Right cardiac atrium (tissue), 5 donors: ENCODE data around the gene RTL1. TPM values are rescaled to one million over a fixed set of nuclear protein-coding genes. Genes with fewer than 3 reads are reported as not detected.

Source experiments
- ATAC-seq, 2 donors: fragments of 200-7000 bp; cut with Tn5 transposase; one replicate each; pipeline versions ENCODE4 v1.8.0 to v1.9.1; 2020; ENCODE audit warnings: moderate library complexity in 2 of 2, mild to moderate bottlenecking in 1 of 2
- DNase-seq, 3 donors: peaks; one replicate each; pipeline ENCODE4 v3.0.0-alpha.2; 2020
- H3K27ac ChIP-seq: one replicate; pipeline ENCODE4 v1.5.1; 2013; ENCODE audit warnings: mild to moderate bottlenecking, low read length, control low read depth, moderate library complexity
- H3K27me3 ChIP-seq: one replicate; pipeline ENCODE4 v1.6.1; 2013; ENCODE audit not compliant: control insufficient read depth, insufficient read depth
- H3K4me1 ChIP-seq: one replicate; pipeline ENCODE4 v1.6.1; 2013; ENCODE audit warnings: low read length; ENCODE audit not compliant: control insufficient read depth, insufficient read depth
- H3K4me3 ChIP-seq: one replicate; pipeline ENCODE4 v1.5.1; 2013; ENCODE audit warnings: low read length, control low read depth
- H3K9me3 ChIP-seq: one replicate; pipeline ENCODE4 v1.6.1; 2013; ENCODE audit warnings: low read length; ENCODE audit not compliant: control insufficient read depth
- WGBS: extraction: QIAGEN DNeasy Blood & Tissue Kit; methylation state at CpG from one replicate; pipeline ENCODE4 v1.1.7; 2013; 5-methylcytosine and 5-hydroxymethylcytosine counted together
- intact Hi-C, 4 donors: fragments of 100-400 bp; cut with DNase I; formaldehyde crosslinking; loops; one replicate each; pipeline versions ENCODE4 v1.11.0 to v1.14.0; 2022 to 2023
- polyA plus RNA-seq: library from polyadenylated mRNA; stranded (reverse); fragments of 200-250 nt; gene quantifications from one replicate; pipeline ENCODE4 v1.2.3, GENCODE V29; 2013
- total RNA-seq, 4 donors: library from RNA; stranded (reverse); fragmentation: NEBNext Ultra II Directional; extraction: Animal tissue kit (Norgen Biotek cat#: 25700); gene quantifications; one replicate each; pipeline ENCODE4 v1.2.1, GENCODE V29; 2021
- donor health status: healthy with polysubstance abuse.
- donor health status: DM: no; HTN: yes; CAD: no.
- donor health status: DM: no; HTN: no; CAD: no.
- donor health status: DM: no; HTN: yes; CAD: no; lungs with severe emphysema.
- donor health status: DM: yes; HTN: yes; CAD: no.

Gene RTL1
- total and polyA plus RNA-seq, 5 donors = 0.05 TPM; not detected in 4

DNA sequence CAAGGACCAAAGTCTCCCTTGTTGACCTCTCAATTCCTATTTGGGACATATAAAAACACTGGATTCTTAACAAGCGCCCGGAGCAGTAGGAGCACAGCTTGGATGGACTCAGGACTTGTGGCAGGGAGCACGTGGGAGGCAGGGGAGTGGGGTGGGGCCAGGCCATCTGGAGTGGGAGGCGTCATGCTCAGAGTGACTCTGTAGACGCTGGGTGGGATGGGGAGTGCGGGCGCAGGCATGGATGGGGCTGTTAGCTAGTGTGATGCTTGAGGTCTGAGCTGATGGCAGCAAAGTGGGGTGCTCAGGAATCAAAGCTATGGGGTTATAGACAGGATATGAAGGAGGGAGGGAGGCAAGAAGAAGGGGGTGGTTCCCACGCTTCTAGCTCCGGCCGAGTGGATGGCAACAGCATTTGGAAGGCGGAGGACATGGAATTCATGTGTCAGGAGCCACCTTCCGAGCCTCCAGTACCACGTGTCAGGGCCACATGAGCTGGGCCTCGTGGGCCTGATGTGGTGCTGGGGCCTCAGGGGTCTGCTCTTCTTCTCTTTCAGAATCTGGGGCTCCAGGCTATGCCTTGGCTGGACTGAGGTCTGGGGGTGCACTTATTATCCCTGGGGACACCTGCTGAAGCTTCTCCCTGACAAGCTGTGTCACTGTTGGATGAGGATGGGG is 51.4 kb downstream of the RTL1 start:
- no peak overlapping the region for H3K4me3 ChIP-seq
- ATAC-seq = peak in 1 of 2 donors; percentile 28
- H3K27me3 ChIP-seq = no peaks in the 10 kb centered on the region
- H3K9me3 ChIP-seq = no peaks in the 10 kb centered on the region
- DNase-seq = peak in 1 of 3 donors; percentile 52
- intact Hi-C loops = no loop called here
- H3K4me1 ChIP-seq = no peaks in the 10 kb centered on the region
- H3K27ac ChIP-seq = no peak overlapping the region
- 79% methylated on average over 14 of the region's 14 CpGs for WGBS

DNA sequence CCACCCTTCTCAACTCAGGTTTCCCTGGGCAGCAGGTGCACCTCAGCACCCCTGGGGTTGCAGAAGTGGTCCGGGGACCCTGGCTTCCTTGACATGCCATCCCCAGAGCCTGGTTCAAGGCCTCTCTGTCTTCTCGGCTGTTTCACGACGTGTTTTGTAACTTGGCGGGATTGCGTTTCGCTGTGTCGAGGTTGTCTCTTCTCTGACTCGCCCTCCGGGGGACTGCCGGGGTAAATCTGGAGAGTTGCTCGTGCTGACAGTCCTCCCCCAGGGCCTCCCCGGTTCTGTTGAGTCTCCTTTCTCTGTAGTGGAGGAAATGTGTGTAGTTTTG is 52.0 kb downstream of the RTL1 start:
- 83% methylated on average over 13 of the region's 13 CpGs for WGBS
- ATAC-seq (no peak), DNase-seq (peak in 1 of 3 donors; percentile 28)
- H3K9me3 ChIP-seq = no peaks in the 10 kb centered on the region
- no peaks in the 10 kb centered on the region for H3K27me3 ChIP-seq
- H3K4me3 ChIP-seq = no peak overlapping the region
- no peak overlapping the region for H3K27ac ChIP-seq
- no peaks in the 10 kb centered on the region for H3K4me1 ChIP-seq
- intact Hi-C loops = no loop called here

DNA sequence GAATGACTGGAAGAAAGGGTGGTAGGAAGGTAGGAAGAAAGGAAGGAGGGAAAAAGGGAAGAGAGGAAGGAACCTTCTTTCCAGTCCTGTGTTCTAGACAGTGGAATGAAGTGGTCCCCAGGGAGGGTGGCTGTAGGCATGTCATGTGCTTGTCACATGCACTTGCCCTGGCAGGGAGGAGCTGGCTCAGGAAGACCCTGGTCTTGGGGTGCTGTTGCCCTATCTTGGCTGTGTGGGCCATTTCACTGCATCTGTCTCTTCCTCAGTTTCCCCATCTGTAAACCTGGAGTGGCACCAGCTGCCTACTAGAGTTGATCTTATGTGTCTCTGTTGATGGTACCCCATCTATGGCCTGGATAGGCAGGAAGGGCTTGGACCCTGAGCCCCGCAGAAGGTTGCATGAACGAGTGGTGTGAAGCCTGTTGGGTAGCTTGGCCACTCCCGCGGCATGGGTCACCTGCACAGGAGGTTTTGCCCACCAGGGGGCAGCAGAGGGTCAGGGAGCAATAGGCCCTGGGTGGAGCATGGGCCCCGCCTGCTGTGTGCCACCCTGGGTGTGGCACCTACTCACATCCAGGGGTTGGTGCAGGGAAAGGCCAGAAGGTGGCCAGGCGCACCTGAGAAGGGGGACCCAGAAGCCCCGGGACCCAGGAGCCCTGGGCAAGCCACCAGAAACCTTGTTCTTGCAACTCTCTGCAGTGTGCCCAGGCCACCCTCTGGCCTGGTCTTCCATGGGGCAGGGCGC is 52.5 kb downstream of the RTL1 start:
- Histone ChIP-seq H3K27me3 (no peaks in the 10 kb centered on the region), H3K27ac (no peak overlapping the region), H3K4me3 (no peak overlapping the region), H3K9me3 (no peaks in the 10 kb centered on the region), H3K4me1 (no peaks in the 10 kb centered on the region)
- 76% methylated on average over 8 of the region's 8 CpGs for WGBS
- intact Hi-C loops = no loop called here
- ATAC-seq = peak; percentile 64 to 66
- DNase-seq = peak; percentile 65 to 85 (median 83)

DNA sequence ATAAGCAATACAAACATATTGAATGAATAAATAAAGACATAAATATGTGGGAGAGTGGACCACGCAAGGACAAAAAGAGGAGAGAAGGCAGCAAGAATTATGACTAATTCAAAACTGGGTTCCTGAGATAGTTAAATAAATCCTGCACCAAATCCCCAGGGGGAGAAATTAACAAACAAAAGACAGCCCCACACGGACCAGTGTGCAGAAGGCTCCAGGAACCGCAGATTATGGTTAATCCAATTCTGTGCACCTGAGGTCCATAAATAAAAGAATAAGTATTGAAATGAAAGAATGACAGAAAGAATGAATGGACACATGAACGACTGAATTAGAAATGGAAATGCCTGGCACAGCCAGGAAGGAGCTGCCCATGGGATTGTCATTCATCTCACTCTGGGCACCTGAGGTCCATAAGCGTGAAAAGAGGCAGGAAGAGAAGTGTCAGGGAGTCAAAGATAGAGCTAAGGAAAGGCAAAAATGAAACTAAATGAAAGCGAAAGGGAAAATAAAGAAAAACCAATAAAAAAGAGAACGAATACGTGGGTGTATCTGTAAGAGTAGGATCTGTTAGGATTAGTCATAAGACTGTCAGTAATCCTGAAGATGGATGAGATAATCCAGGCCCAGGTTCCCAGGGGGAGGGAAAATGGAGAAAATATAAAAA is 54.3 kb downstream of the RTL1 start:
- intact Hi-C loops = loop anchor here in 1 of 4 donors (10.0 kb wide), 1 partner anchor 776 kb away; no protein-coding TSS in a partner anchor
- no peak overlapping the region for H3K27ac ChIP-seq
- H3K4me1 ChIP-seq = no peaks in the 10 kb centered on the region
- 45% methylated on average over 8 of the region's 8 CpGs for WGBS
- DNase-seq (no peak), ATAC-seq (no peak)
- no peak overlapping the region for H3K4me3 ChIP-seq
- H3K9me3 ChIP-seq = no peaks in the 10 kb centered on the region
- H3K27me3 ChIP-seq = no peaks in the 10 kb centered on the region

DNA sequence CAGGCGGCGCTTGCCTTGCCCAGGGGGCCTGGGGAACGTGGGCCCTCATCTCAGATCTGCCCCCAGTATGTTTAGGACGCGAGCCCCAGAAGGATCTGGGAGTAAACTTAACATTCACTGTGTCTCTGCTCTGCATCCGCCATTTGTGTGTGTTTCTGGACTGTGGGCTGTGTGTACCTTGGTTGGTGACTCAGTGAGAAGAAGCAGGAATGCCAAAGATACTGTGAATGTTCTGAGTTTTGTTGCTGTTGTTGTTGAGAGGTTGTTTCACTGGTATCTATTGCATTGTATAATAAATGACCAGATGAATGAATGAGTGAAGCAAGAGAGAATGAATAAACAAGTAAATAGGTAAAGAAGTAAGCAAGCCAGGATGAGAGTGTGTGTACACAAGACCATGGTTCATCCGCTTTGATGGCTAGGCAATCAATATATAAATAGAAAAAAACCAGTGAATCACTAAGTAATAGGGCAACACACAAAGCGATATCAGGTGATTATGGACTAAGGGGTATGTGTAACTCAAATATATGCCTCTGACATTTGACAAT is 57.1 kb downstream of the RTL1 start:
- DNase-seq (no peak), ATAC-seq (no peak)
- WGBS = 93% methylated on average over 8 of the region's 8 CpGs
- Histone ChIP-seq H3K4me3 (no peak overlapping the region), H3K27ac (no peak overlapping the region), H3K27me3 (no peaks in the 10 kb centered on the region), H3K9me3 (no peaks in the 10 kb centered on the region), H3K4me1 (no peaks in the 10 kb centered on the region)
- intact Hi-C loops = loop anchor here in 1 of 4 donors (10.0 kb wide), 1 partner anchor 778 kb away; no protein-coding TSS in a partner anchor

DNA sequence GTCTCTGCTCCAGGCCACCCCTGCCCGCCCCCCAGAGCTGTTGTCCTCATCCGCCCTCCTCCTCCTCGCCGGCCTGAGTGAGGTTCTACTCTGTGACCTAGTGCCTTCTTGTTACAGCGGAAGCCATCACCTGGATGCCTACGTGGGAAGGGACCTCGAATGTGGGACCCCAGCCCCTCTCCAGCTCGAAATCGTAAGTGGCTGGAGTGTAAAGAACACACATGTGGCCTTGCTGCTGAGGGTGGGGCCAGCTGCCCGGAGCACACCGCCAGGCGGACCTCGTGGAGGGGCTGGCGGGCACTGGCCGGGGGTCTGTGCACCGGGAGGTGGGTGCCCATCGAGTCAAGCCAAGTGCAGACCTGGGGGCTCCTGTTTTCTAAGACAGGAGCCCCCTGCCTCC is 58.2 kb downstream of the RTL1 start:
- Histone ChIP-seq H3K27ac (no peak overlapping the region), H3K9me3 (no peaks in the 10 kb centered on the region), H3K27me3 (no peaks in the 10 kb centered on the region), H3K4me3 (no peak overlapping the region), H3K4me1 (no peaks in the 10 kb centered on the region)
- DNase-seq (peak in 1 of 3 donors; percentile 22), ATAC-seq (no peak)
- intact Hi-C loops = loop anchor here in 1 of 4 donors (10.0 kb wide), 1 partner anchor 779 kb away; no protein-coding TSS in a partner anchor
- 87% methylated on average over 17 of the region's 17 CpGs for WGBS

DNA sequence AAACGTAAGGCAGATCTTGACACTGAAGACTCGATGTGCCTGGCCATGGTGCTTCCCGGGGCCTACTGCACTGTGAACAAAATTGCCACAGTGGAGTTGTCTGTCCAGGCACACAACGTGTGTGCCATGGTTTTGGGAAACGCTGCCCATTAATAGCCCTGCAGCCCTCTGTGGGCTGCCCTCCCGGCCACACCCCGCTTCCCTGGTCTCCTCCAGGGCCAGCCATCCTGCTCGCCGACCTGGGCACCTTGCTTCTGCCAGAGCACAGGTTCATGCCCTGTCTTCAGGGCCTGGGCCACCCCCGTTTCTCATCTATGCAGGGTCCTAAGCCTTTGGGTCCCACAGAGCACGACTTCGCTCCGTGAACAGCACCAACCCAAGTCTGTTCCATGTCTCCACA is 58.7 kb downstream of the RTL1 start:
- intact Hi-C loops = loop anchor here in 1 of 4 donors (10.0 kb wide), 1 partner anchor 780 kb away; no protein-coding TSS in a partner anchor
- H3K4me3 ChIP-seq = no peak overlapping the region
- no peaks in the 10 kb centered on the region for H3K9me3 ChIP-seq
- no peaks in the 10 kb centered on the region for H3K4me1 ChIP-seq
- no peak overlapping the region for H3K27ac ChIP-seq
- H3K27me3 ChIP-seq = no peaks in the 10 kb centered on the region
- peak in 1 of 3 donors; percentile 39 for DNase-seq
- ATAC-seq = no peak
- WGBS = 90% methylated on average over 13 of the region's 13 CpGs

DNA sequence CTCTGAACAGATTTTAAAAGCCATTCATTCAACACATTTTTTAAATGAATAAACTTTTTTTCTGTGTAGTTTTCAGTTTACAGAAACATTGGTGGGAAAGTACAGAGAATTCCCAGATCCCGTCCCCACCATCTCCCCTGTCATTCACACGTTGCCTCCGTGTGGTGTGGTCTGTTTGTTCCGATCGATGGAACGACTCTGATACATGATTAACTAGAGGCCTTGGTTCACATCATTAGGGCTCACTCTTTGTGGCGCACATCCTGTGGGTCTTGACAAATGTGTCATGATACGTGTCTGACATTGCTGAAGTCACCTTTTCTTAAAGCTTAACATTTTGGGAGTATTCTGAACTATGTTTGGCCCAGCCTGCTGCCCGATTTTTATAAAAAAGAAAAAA is 59.1 kb downstream of the RTL1 start:
- no peak overlapping the region for H3K27ac ChIP-seq
- no peaks in the 10 kb centered on the region for H3K9me3 ChIP-seq
- WGBS = 81% methylated on average over 9 of the region's 9 CpGs
- H3K4me3 ChIP-seq = no peak overlapping the region
- intact Hi-C loops = loop anchor here in 1 of 4 donors (10.0 kb wide), 1 partner anchor 780 kb away; no protein-coding TSS in a partner anchor
- ATAC-seq (no peak), DNase-seq (no peak)
- no peaks in the 10 kb centered on the region for H3K4me1 ChIP-seq
- H3K27me3 ChIP-seq = no peaks in the 10 kb centered on the region

DNA sequence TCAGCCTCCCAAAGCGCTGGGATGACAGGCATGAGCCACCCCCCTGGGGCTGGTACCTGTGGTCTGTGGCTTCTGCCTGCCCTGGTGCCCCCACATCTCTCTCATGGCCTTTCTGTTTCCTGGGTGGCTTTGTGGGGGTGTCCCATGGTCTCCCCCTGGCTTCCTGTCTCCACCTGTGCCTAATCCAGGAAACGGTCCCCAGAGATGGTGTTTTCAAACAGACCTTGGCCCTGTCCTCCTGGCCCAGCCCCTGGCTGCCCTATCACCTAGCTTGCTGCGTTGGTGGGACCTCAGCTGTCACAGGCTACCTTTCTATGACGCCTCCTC is 59.5 kb downstream of the RTL1 start:
- H3K27me3 ChIP-seq = no peaks in the 10 kb centered on the region
- 78% methylated on average over 4 of the region's 4 CpGs for WGBS
- H3K9me3 ChIP-seq = no peaks in the 10 kb centered on the region
- intact Hi-C loops = loop anchor here in 1 of 4 donors (10.0 kb wide), 1 partner anchor 781 kb away; no protein-coding TSS in a partner anchor
- no peaks in the 10 kb centered on the region for H3K4me1 ChIP-seq
- no peak overlapping the region for H3K4me3 ChIP-seq
- no peak for ATAC-seq
- no peak for DNase-seq
- H3K27ac ChIP-seq = no peak overlapping the region

DNA sequence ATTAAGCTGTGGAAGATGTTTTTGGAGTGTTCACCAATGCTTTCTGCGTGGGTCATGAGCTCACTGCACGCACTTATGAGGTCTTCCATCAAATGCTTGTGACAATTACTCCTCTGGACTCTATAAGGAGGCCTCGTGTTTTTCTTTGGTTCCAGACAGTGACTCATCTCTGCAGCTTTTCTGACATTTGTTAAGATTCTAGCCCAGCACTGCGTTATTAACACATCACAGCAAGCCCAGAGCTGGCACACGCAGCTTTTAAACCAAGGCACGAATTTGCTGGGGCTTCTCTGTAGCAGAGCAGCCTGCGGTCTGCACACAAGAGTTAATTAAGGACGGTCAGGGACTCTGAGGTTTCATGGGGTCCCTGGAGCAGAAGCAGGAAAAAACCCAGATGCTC is 60.7 kb downstream of the RTL1 start:
- intact Hi-C loops = loop anchor here in 1 of 4 donors (10.0 kb wide), 1 partner anchor 782 kb away; no protein-coding TSS in a partner anchor
- Histone ChIP-seq H3K4me3 (no peak overlapping the region), H3K9me3 (no peaks in the 10 kb centered on the region), H3K27me3 (no peaks in the 10 kb centered on the region), H3K4me1 (no peaks in the 10 kb centered on the region), H3K27ac (no peak overlapping the region)
- DNase-seq = no peak
- WGBS = 54% methylated on average over 8 of the region's 8 CpGs
- peak; percentile 18 to 58 for ATAC-seq
